Hepatic stellate cell (primary cell): ENCODE results near the gene DUS1L.
A peak's percentile ranks its signal among the peaks of the same experiment; 100 is the strongest.

Experiments
- DNase-seq: peaks from one replicate; pipeline ENCODE4 v3.0.0; 2011; ENCODE audit warnings: low spot score

DUS1L gene

DNA sequence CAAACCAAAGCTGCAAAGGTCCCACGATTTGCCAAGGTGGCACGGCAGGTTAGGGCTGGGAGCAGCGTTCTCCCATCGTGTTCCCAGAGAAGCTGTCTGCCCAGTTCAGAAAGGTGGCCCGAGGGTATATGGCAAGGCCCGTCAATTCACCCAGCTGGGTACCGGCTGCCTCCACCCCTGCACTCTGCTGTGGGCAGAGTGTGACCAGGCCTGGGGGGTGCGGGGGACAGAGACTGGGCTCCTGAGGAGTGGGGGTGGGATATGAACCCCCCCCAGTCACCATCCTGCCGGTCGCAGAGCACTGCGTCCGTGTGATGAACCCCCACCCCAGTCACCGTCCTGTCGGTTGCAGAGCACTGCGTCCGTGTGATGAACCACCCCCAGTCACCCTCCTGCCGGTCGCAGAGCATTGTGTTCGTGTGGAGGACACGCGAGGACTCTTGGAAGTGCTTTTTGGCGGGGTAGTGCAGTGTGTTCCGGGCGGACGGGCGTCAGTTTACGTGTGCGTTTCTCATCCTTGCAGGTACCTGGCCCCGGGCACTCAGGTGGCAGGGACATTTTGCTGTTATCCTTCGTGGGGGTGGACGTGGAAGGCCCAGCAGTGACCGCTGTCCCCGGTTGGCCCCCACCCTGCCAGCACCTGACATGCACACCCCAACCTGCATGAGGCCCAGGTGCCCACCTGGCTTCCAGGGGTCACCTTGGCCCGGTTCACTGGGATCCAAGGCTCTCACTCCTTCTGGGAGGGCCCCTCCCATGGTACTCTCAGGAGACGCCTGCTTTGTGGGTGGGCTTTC, 35.1 kb upstream of the DUS1L start:
- no peak for DNase-seq

DNA sequence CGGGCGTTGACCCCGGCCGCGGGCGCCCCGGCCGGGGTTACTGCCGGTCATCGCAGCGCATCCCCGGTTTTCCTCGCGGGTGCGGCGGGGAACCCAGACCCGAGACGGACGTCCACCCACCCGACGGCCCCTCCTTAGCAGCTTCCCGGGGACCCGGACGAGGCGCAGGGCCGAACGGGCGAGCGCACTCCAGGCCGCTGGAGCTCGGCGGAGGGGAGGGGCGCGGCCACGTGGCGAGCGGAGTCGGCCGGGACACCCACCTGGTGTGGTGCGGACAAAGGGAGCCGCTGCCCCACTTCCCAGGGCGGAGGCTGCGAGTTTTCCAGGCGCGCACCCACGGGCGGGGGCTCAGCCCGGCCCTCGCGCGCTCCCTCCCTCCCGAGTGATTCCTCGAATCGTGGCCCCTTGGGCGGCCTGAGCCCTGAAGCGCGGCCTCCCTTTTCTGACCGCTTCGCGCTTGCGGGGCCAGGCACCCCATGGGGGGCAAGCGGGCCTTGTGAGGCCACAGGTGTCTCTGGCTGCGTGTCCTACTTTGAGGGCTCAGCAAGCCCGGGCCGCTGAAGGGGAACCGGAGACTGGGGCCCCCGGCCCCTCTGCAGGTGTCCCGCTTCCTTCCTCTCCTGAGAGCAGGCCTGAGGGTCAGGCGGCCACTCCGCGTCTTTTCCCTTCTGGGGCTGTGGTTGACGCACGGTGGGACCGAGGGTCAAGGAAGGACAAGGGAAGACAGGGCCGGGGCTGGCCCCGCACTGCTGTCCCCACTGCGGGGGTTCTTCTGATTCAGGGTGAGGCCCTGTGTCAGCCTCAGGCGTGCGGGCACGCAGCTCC, 33.5 kb upstream of the DUS1L start:
- DNase-seq = no peak

DNA sequence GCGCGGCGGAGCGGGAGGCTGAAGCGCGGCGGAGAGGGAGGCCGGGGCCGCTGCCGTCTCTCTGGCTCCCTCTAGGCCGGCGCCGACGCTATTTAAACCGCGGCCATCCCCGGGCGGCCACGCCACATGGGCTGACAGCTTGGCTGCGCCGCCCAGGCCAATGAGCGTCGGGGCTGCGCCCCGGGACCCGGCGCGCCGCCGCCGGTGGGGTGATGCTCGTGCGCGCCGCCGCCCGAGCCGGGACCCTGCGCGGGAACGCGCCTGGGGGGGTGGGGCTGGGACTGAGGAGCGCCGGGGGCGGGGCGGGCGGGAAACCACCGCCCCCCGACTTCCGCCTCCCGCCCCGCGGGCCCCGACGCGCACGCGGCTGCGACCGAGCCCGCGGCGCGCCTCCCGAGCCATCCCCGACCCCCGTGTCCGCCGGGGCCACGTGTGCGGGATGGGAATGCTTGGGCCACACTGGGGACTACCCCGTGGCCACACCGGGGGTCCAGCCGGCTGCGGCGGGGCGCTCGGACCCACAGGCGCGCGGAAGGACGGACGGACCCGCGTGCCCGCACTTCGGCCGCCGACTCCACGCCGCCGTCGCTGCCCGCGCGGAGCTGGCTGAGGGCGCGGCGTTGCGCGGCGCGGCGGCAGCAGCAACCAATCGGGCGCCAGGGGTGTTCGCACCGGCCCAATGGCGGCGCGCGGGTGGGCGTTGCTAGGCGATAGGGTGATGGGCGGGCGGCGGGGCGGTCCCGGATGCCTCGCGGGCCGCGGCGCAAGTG, 32.8 kb upstream of the DUS1L start, which contains the start of gene FASN:
TSS of gene FASN (minus strand) at position 68 of the 770 bp plus-strand sequence. CDS start 1,791 bp downstream, outside the sequence.
- peak; percentile 100 for DNase-seq

DNA sequence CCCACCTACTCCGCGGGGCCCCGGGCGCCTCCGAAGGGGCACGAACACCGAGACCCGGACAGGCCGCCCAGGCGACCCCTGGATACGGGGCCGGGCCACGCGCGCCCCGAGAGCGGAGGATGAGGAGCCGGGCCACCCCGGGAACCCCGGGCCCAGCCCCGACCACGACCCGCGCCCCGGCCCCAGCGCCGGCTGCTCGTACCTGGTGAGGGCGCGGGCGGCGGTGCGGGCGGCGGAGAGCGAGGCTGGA, 32.2 kb upstream of the DUS1L start:
- no peak for DNase-seq

DNA sequence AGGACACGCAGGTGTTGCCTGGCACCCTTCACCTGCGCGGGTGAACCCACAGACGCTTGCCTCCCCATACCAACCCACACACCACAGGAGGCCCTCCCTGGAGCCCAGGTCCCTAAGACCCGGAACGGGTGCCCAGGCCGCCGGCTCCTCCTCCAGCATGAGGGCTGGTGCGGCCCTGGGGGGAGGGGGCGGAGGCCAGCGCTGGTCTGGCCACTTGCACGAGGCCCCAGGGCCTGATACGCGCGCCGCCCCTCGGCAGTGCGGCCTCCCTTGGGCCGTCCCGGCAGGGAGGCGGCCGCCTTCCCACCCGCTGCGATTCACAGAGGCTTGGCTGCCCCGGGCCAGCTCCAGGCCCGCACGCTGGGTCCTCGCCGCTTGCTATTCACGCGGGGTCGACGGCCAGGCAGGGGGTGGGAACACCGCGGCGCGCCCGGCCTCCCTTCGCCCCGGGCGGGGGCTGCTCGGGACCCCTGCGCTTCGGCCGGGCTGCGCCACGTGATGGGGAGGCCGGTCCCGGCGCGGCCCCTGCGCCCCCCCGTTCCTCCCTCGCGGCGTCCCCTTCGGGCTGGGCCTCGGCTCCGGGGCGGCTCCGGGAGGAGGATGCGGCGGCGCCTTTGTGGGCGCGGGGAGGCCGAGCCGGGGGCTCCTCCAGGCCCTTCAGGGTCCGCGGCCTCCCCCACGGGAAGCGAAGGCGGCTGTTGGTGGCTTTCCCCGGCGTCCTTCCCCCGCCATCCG, 31.7 kb upstream of the DUS1L start:
- DNase-seq = peak; percentile 87

DNA sequence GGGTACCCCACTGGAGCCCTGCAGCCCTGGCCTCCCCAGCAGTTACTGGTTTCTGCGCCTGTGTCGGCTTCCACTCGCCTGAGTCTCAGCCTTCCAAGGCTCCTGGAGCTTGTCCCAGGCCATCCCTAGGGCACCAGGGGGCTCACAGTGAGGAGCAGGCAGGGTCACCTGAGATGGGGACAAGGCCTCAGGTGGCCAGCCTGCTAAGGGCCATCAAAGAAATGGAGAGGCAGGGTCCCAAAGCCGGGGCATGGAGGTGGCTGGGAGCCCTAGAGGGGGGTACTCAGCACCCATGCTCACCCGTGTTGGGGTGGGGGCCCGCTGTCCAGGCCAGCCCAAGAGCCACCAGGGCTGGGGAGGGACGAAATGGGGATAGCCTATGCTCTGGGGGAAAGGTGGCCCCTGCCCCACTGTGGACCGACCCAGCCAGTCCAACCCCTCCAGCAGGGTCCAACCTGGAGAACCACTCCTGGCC, 31.1 kb upstream of the DUS1L start:
- no peak for DNase-seq

DNA sequence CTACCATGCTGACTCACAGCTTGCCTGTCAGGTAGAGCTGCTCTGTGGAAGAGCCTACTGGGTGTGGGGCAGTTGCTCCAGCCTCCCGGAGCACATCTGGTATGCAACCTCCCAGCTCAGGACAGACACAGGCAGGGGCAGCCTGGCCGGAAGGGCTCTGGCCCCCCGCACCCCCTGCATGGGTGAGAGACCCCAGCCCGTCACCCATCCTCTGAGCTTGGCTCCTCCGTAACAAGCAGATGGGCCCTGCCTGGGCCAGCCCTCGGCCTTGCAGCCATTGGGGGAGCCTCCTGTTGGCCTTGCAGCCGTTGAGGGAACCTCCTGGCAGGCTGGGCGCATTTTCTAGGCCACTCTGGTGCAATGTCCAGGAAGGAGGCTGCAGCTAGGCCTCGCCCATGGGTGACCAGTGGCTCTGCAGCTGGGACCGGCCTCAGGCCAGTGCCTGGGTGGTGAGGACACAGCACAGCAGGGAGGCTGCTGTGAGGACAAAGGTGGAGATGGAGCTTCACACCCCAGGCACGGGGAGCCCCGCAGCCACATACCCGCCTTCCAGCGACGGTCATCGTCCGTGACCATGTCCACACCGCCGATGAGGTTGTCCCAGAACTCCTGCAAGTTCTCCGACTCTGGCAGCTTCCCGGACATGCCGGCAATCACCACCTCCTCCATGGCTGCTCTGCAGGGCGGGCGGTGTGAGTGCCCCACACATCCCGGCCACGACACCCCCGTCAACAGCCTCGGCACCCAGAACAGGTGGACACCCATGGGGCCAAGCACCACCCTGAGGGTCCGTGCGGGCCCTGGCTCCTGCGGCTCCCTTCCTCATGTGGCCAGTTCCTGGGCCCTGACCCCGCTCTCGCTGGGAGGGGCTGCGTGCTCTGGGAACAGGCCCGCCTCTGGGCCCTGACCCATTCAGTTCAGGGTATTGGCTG, 30.4 kb upstream of the DUS1L start:
- no peak for DNase-seq

DNA sequence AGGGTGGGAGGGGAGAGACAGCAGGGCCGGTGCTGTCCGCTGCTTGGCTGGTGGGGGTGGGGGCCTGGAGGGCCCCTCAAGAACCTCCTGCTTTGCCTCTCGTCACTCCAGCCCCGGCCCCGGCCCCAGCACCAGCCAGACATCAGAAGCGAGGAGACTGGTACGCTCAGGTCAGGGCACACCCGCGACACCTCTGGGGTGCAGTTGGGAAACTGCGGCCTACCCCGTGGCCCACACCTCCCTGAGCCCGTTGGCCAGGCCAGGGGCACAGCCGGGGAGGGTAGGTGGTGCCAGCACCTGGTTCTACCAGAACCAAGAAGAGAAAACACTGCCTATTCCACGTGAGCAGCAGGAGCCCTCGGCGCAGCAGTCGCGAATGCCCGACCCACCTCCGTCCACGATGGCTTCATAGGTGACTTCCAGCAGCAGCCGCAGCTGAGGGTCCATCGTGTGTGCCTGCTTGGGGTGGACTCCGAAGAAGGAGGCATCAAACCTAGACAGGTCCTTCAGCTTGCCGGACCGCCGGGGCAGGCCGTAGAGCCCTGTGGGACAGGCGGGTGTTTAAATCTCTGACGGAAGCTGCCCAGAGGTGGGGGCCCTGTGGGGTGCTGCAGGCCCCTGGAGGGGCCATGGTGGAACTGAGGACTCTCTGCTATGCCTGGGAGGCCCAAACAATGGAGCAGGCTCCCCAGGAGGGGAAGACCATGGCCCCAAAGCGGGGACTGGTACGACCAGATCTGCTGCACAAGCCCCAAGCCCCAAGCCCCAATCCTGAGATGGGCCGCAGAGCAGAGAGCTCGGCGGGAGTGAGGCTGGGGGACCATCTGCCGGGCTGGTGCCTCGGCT, 29.6 kb upstream of the DUS1L start:
- DNase-seq = no peak

DNA sequence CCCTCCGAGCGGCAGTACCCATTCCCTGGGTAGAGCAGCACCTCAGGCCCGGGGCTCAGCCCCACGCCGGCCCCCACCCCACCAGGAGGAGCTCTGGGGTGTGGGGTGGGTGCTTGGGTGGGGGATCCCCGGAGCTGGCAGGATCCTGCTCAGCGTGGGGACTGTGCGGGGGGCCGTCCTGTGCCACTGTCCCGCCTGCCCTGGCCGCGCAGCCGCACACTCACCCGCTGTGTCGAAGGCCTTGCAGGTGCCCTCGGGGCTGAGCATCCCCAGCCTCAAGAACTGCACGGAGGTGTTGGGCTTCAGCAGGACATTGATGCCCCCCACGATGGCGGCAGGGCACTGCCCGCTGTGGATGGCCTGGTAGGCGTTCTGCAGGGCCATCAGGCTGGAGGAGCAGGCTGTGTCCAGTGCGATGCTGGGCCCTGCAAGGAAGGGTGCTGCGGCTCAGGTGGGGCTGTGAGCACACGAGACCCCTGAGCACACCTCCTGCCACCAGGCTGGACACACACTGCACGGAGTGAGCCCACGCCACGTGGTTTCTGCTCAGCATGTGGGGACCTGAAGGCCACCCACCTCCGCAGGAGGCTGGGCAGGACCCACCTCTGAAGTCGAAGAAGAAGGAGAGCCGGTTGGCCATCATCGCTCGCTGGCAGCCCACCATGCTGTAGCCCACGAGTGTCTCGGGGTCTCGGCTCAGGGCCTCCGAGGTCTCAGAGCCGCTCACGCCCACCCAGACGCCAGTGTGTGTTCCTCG, 27.6 kb upstream of the DUS1L start:
- no peak for DNase-seq

DNA sequence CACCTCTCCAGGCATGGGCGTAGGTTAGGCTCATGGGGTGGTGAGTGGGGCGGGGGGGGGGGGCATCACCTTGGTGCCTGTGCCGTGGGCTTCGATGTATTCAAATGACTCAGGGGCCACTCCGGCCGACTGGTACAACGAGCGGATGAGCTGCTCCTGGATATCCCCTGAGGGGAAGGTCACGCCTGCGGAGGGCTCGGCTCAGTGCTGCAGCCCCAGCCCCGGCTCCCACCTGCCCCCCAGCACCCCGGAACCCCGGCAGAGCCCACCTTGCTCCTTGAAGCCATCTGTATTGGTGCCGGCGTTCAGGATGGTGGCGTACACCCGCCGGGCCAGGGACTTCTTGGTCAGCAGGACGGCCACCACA, 27.0 kb upstream of the DUS1L start:
- DNase-seq = no peak

DNA sequence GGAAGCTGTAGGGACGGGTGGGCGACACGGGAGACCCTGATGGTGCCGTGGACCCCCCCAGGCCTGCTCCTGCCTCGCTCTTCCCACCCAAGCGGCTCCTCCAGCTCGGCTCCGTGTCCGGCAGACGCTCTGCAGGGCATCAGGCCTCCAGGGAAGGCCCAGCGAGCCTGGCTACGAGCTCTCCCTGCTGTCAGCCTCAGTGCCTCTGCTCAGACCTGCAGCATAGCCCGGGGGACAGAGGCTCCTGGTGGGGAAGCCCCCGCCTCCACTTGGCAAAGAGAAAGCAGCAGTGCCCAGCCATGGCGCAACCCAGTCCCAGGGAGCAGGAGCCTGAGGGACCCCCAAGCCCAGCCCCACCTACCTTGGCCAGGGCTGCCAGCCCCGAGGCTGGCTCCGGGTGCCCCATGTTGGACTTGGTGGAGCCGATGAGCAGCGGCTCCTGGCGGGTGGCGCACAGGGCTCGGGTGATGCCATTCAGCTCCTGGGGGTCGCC, 26.5 kb upstream of the DUS1L start:
- DNase-seq = no peak

DNA sequence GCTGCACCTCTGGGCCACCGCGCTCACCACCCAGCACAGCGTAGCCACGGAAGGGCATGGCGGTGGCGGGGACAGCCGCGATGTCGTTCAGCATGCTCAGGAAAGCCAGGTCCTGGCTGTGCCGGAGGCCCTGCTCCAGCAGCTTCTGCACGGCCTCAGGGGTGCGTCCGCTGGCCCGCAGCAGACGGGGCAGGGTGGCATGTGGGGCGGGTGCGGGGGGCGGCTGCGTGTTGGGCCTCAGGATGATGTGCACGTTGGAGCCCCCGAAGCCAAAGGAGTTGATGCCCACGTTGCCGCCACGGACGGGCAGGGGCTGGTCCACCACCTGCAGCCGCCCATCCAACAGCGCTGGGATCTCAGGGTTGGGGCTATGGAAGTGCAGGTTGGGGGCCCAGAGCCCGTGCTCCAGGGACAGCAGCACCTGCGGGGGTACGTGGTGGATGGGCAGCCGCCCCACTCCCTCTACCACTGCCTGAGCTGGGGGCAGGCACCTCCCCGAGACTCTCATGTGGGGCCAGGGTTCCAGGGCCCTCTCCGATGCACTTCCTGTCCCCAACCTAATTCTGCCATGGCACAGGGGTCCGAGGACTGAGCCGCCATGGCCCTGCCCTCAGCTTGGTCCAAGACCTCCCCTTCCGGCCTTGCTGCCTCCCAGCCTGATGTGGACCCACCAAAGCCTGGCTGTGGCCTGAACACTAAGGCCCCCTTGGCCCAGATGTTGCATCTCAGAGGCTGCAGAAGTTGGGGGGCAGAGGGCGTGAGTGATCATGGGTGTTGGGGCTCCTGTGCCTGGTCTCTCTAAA, 25.9 kb upstream of the DUS1L start:
- DNase-seq = no peak

DNA sequence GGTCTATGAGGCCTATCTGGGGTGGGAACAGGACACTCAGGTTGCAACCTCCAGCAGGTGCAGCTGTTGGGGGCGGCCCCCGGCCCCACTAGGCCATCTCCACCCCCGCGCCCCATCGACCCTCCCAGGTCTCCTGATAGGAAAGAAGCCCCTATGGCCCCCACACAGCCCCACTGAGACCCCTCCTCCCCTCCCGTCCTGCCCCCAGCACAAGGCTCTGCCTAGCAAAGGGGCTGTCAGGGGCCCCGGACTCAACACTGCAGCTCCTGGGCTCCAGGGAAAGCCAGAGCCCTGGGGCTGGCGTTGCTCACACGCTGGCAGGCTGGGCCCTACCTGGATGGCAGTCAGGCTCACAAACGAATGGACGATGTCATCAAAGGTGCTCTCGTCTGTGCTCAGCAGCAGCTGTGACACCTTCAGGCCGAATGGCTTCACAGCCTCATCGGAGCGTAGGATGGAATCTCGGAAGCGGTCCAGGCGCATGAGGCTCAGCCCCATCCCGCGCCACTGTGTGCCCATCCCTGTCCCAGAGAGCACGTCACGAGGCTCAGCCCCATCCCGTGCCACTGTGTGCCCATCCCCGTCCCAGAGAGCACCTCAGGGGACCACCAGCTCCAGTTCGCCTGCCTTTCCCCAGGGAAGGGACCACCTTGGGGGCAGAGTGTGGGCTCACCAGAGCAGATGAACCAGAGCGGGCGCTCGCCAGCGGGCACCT, 25.1 kb upstream of the DUS1L start:
- no peak for DNase-seq

DNA sequence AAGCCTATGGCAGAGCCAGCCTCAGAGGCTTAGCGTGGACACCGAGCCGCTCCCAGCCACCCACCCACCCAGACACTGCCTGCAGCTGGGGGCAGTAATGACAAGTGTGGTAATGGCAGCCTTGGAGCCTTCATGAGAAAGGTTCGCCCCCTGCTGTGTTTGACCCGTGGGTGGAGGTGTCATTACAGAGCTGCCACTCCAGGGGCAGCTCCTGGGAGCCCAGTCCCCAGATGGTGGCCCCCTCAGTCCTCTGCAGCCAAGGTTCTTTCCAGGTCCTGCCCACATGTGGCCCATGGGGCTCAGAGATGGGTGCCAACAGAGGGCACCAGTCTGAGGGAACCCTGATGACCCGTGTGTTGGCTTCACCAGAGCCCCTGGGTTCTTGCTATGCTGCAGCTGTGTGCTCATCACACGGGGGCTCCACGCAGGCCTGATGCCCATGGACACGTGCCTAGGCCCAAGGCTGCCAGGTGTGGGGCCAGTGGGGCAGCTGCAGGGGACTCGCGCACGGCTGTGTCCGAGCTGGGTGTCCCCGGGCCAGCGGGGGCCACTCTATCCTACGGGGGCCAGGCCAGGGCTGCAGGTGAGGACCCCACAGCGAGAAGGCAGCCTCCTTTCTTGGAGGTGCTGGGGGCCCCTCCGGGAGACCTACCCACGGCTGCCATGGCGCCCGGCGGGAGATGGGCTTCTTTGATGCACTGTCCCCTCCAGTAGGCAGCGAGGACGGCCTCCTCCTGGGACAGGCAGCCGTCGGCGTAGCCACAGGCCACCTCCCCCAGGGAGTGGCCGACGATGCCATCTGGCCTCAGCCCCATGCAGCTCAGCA, 24.3 kb upstream of the DUS1L start:
- DNase-seq = no peak

DNA sequence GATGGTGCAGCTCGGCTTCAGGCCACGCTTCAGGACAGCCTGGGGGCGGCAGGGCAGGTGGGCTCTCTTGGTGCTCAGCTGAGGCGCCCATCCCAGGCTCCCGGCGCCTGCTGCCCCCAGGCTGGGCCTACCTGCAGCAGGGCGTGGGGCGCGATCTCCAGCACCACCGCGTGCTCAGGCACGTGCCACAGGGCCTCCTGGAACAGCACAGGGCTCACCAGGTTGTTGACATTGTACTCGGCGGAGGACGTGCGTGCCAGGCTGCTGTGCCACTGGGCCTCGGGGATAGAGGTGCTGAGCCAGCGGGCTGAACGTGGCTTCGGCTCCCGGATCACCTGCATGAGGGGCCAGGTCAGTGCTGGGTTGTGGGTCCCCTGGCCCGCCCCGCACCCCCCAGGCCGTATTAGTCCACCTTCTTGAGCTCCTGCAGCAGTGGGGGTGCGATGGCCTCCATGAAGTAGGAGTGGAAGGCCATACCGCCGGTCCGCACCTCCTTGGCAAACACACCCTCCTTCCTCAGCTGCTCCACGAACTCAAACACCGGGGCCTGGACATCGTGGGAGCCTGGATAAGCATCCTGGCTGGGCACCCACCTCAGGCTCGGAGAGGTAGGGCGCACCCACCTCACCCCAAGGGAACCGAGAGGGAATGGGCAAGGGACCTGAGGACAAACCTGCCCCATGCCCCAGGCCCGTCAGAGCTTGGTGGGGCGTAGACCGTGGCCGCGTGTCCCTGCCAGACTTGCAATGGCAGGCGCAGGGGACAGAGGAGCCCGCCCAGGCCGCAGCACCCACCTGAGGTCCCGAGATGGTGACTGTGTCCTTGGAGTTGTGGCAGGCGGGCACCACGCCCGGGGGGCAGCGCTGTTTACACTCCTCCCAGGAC, 23.5 kb upstream of the DUS1L start:
- DNase-seq = no peak
